NCI-H146 (cell line): ENCODE data around the gene KRABD2.
"Not testable (repeated sequence)": the region's sequence is repeated elsewhere in the genome, so short reads cannot be mapped to it uniquely, and the experiment has no call there.

Experiments
- DNase-seq: peaks from one replicate; lab custom pipeline; 2025; lab: John Stamatoyannopoulos, UW

The KRABD2 gene

GRCh38 chr17:8376271-8377067 is at the start of gene KRABD2:
Gene KRABD2 (minus strand): TSS chr17:8376704.
- peak; percentile 93 for DNase-seq

DNA sequence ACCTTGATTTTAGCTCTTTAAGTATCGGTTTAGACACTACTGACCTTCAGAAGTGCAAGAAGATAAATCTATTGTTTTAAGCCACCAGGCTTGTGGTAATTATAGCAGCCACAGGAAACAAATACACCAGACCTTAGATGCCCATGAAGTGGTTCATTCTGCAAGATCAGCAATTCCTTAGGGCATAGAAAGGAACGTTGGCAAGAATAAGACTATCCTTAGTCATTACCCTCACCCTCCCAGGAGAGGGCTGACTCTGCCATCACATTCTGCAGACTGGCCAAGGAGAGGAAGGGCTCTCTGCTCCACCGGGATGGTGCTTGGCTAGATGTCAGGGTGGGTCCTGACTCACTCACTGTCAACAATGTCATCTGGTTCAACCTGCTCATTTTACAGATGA is 45.1 kb upstream of the KRABD2 start:
- no peak for DNase-seq

DNA sequence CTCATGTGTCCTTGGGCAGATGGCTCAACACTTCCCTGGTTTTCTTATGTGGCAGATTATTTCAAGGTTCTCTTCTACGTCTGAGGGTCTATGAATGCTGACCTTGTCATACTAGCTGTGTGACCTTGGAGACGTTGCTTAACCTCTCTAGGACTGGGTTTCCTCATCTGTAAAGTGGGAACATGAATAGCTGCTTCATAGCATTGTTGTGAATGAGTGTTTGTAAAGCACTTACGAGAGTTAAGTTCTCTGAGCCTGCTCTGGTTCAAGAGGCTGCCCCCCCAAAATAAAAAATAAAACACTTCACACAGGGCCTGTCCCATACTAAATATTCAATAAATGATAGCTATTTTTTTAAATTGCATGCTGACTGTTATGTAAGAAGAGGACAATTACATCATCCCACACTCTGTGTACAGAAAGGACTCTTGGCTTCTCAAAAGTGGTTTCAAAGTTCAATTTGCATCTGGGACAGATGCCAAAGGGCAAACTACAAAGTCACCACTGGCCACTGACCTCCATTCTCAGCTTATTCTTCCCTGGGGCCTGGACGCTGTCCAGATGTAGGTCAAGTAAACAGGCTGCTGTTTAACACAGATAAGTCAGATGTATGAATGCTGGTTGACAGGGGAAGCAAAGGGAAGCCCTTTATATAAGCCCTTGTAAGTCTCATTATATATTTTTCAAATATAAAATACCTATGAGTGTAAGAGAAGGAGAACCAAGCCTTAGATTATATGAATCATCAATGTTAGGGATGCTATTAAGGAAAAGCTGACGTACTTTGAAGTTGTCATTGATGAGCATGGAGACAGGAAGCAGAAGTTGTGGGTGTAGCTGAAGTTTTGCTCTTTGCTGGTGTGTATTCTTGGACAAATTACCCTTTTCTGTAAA is 43.8 kb upstream of the KRABD2 start:
- DNase-seq, result no peak

DNA sequence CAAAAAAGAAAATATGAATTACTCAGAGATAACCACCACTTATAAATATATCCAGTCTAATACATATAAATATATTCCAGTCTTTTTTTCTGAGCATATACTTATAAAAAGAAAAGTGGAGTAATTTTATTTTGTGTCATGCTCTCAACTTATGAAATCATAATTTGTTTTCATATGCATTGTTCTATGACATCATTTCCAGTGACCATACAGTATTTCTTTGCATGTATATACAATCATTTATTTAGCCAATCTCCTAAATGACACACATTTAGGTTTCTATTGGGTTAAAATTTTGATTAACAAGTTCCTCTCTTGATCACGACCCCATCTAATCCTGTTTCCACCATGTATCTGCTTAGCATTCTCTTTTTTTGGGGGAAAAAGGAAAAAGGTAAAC is 42.8 kb upstream of the KRABD2 start:
- no peak for DNase-seq

- DNase-seq, result no peak
Observed at GRCh38 chr17:8418471-8418870, 42.0 kb upstream of the KRABD2 start.

GRCh38 chr17:8417806-8418205 is 41.3 kb upstream of the KRABD2 start:
- DNase-seq, result no peak

- DNase-seq, result no peak
Observed at GRCh38 chr17:8413938-8414337, 37.4 kb upstream of the KRABD2 start.

GRCh38 chr17:8413328-8413727 is 36.8 kb upstream of the KRABD2 start:
- DNase-seq, result no peak

DNA sequence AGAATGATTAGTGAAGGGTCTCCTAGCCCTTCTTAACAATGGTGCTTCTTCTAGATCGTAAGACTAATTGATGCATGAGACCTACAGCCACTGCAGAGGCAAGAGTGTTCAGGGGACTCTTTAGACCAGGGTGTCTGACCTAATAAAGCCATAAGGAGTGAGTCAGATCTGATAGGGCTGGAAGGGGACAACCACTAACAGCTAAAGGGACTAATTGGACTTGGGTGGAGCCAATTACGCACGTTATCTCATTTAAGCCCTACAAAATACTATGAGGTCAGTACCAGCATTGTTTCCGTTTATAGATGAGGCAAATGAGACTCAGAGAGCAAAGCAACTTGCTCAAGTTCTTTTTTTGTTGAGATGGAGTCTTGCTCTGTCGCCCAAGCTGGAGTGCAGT is 35.6 kb upstream of the KRABD2 start:
- DNase-seq, result no peak

DNA sequence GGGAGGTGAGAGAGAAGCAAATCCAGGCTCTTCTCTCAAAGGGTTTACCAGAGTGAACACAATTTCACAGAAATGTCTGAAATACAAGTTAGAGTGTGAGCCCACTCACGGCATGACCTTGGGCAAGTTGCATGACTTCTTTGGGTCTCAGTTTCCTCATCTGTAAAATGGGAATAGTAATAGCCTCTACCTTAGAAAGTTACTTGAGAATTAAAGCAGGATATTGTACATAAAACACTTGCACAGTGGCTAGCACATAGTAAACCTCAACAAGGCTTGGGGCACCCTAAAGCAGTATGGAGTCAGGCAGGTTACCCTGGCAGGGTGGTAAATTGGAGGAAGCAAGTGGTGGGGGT is 34.4 kb upstream of the KRABD2 start:
- no peak for DNase-seq

DNA sequence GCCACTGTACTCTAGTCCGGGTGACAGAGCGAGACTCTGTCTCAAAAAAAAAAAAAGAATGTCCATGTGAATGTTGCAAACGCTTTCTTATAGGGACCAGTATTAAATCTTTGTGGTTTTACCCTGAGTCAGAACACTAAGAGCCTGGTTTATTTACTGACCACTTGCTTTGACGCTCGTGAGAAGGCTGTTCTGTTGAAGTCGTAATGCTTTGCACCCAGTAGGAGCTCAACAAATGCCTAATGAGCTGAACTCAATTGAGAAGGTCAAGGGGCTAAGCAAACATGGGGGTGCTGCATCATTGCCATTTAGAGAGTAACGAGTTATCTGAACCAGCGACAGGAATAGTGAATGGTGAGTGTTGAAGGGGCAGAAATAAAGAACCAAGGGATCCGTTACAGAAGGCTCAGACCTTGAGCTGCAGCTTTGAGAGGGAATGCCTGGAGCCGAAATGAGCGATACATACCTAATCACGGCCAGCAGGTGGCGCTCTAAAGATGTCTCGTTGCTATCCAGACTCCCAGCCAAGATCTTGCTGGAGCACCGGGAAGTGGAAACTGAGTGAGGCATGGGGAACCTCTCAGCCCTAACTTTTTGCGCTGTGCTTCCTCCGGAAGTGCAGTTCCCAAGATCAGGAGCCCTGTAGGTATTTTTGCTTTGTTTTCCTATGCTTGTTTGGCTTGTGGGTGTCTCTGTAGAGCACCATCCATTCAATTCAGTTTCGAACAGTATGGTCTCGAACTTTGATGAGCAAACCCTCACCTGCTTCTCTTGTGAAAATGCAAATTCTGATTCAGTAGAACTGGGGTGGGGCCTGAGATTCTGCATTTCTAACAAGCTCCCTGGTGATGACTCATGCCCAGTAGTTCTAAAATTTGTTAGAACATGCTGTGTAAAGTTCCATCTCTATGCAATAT is 33.7 kb upstream of the KRABD2 start:
- DNase-seq, result peak; percentile 74

DNA sequence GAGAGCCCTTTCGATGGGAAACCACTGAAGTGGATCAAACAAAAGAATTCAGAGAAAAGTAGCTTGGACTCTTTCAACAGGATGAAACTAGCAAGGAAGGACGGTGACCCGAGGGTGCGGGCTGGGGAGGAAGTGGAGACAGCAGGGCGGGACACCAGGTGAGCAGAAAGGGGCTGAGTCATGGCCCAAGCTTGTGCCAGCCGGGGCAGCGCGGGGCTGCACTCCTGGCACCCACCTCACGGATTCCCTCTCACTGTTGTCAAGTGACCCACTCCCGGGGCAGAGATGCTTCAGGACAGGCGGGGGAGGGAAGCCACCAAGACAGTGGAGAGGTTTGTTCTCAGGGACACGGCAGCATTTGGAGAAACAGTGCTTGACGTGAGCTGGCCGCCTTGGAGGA is 31.9 kb upstream of the KRABD2 start:
- DNase-seq, result no peak

GRCh38 chr17:8406174-8406573 is 29.7 kb upstream of the KRABD2 start:
- no peak for DNase-seq

- DNase-seq, result no peak
Observed at GRCh38 chr17:8405499-8406016, 29.1 kb upstream of the KRABD2 start.

DNA sequence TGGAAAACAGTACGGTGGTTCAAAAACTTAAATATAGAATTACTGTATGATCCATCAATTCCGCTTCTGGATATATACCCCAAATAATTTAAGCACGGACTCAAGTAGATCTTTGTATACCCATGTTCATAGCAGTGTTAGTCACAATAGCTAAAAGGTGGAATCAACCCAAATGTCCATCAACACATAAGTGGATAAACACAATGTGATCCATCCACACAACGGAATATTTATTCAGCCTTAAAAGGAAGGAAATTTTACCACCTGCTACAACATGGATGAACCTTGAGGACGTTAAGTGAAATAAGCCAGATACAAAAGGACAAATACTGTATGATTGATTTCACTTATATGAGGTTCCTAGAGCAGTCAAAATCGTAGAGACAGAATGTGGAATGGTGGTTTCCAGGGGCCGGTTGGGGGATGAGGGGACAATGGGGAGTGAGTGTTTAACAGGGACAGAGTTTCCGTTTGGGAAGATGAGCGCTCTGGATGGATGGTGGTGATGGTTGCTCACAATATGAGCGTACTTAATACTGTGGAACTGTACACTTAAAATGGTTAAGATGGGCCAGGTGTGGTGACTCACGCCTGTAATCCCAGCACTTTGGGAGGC is 26.5 kb upstream of the KRABD2 start:
- no peak for DNase-seq

DNA sequence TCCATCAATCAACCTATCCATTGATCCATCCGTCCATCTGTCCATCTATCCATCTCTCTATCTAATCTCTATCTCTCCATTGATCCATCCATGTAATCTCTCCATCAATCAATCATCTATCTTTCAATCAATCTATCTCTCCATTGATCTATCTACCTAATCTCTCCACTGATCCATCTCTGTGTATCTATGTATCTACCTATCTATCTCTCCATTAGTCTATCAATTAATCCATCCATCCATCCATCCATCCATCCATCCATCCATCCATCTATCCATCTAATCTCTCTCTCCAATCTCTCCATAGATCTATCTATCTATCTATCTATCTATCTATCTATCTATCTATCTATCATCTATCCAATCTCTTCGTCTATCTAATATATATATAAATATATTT is 24.6 kb upstream of the KRABD2 start:
- no peak for DNase-seq

- no peak for DNase-seq
Observed at GRCh38 chr17:8398980-8399379, 22.5 kb upstream of the KRABD2 start.

DNA sequence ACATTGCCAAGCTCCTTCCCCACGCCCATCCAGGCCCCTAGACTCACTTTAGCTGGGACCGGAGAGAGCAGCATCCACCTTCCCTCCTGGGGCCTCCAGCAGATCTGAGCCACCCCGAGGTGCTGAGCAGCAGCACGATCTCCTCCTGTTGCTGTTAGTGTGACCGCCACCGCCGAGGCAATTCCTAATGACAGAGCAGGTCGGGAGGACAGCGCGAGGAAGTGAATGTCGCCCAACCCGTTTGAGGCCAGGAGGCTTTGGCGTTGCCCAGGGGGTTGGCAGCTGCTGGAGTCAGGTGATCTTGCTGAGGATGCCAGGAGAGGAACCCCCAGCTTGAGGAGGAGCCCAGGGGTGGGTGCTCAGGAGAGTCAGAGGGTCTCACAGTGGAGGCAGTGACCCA is 21.1 kb upstream of the KRABD2 start, which contains the start of gene RNF222:
TSS of gene RNF222 (minus strand) at position 192 of the 400 bp plus-strand sequence. CDS start 4,366 bp downstream, outside the sequence.
- peak; percentile 9 for DNase-seq

DNA sequence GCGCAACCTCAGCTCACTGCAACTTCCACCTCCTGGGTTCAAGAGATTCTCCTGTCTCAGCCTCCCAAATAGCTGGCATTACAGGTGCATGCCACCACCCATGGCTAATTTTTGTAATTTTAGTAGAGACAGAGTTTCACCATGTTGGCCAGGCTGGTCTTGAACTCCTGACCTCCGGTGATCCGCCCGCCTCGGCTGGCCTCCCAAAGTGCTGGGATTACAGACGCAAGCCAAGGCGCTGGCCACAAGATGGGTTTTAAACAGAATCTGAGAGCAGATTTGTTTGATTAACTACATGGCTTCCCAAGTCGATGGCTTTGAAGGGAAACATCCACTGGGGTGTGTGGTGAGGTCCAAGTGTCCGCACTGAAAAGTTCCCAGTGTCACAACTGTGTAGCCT is 18.0 kb upstream of the KRABD2 start:
- not testable (repeated sequence) for DNase-seq

DNA sequence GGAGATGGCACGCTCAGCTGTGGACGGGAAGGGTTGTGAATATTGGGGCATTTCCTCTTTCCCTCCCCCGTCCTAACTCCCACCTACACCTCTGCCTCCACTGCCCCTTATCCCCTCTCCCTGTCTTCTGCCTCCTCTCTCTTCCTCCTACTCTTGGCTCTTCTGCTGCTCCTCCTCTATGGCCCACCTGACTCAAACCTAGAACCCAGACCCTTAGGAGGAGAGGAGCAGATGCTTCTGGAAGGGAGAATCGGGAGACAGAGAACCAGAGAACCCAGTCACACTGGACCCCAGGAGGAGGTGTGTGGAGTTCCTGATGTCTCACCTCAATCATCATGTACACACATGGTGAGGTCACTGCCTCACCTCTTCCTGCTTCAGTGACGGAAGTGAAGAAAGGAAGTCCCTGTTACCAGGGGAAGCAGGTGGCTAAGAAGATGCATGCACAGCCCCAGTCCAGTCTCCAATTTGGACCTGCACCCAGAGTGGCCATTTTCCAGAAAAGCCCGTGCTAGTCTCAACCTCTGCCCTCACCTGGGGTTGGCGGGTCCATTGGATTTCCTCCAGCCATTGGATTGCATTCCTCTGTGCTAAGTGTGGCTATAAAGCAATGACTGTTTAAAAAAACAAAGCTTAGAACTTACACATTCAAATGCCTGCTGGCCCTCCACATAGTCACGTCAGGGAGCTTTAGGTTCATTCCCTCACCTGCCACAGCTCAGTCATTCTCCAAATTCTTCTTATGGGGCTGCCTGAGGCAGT is 17.1 kb upstream of the KRABD2 start:
- DNase-seq, result no peak
